Ovary (tissue), 9 donors: Measurements from ENCODE around the gene OCA2. TPM values are rescaled to one million over a fixed set of nuclear protein-coding genes. Genes with fewer than 3 reads are reported as not detected.

Experiments
- DNase-seq, 5 donors: peaks; one replicate each; pipeline ENCODE4 v3.0.0-alpha.2; 2019 to 2020
- H3K27ac ChIP-seq, 2 donors: fragments of 200-600 bp; one replicate each; pipeline versions ENCODE4 v1.5.1 to v1.8.0; 2019 to 2022
- H3K27me3 ChIP-seq: fragments of 200-600 bp; one replicate; pipeline ENCODE4 v1.8.0; 2022
- H3K36me3 ChIP-seq: fragments of 200-600 bp; sonication (generic); one replicate; pipeline ENCODE4 v1.5.1; 2019
- H3K4me1 ChIP-seq: one replicate; pipeline ENCODE4 v1.8.1; 2013; ENCODE audit warnings: mild to moderate bottlenecking, moderate library complexity; ENCODE audit not compliant: insufficient read depth
- H3K4me3 ChIP-seq: fragments of 200-600 bp; sonication (generic); one replicate; pipeline ENCODE4 v1.5.1; 2017
- H3K9me3 ChIP-seq, 2 donors: fragments of 200-600 bp in 1 of 2; sonication (generic) in 1 of 2; one replicate each; pipeline versions ENCODE4 v1.5.1 to v1.8.1; 2013 to 2019; ENCODE audit warnings: mild to moderate bottlenecking in 1 of 2, moderate library complexity in 1 of 2
- EP300 ChIP-seq: sonication (generic); formaldehyde crosslinking; IDR thresholded peaks from one replicate; pipeline ENCODE4 v1.6.1; 2017; ENCODE audit warnings: antibody characterized with exemption
- POLR2A ChIP-seq: fragments of 450-650 bp; IDR thresholded peaks from one replicate; pipeline ENCODE4 v1.6.1; 2017; ENCODE audit warnings: antibody characterized with exemption, mild to moderate bottlenecking, moderate library complexity
- WGBS, 3 donors: extraction: QIAGEN DNeasy Blood & Tissue Kit in 1 of 3; methylation state at CpG; one replicate each; pipeline versions ENCODE4 v1.1.5 to v1.1.7; 2013 to 2017; 5-methylcytosine and 5-hydroxymethylcytosine counted together
- intact Hi-C, 4 donors: fragments of 100-400 bp; cut with DNase I; formaldehyde crosslinking; loops; one replicate each; pipeline versions ENCODE4 v1.11.0 to v1.15.1; 2022 to 2023
- polyA plus RNA-seq, 2 donors: library from polyadenylated mRNA; stranded (reverse); fragments of 200-250 nt in 1 of 2; fragments of 350-450 nt in 1 of 2; fragmentation: Illumina TruSeq in 1 of 2; extraction: RNeasy Lipid Tissue Mini Kit (QIAGEN cat#74804) in 1 of 2; gene quantifications; one replicate each; pipeline ENCODE4 v1.2.3, GENCODE V29; 2013 to 2014
- total RNA-seq, 7 donors: library from RNA; depleted of rRNA in 2 of 7; stranded (reverse); fragments of >200 nt in 2 of 7; fragmentation: NEBNext Ultra II Directional in 3 of 7; extraction: Animal tissue kit (Norgen Biotek cat#: 25700) in 3 of 7; gene quantifications; one replicate each; pipeline versions ENCODE4 v1.1.0 to v1.2.4, GENCODE V29; 2016 to 2023
- TF ChIP-seq, protein P1 (sequence below), 3 donors: fragments of 450-650 bp in 2 of 3; fragments of 200-600 bp in 1 of 3; IDR thresholded peaks; one replicate each; pipeline versions ENCODE4 v1.5.1 to v1.8.0; 2016 to 2022; ENCODE audit warnings: antibody characterized with exemption in 3 of 3, mild to moderate bottlenecking in 1 of 3
- donor health status: DM: no; HTN: no; CAD: no; lungs with moderate emphysema.
- donor health status: DM: no; HTN: no; CAD: no.
- donor health status: Bipolar disorder and iron deficiency.
- donor health status: DM: yes; HTN: yes; CAD: no.
- donor health status: DM: no; HTN: no; CAD: no.
- donor health status: DM: yes; HTN: yes; CAD: no.

Gene OCA2
- total and polyA plus RNA-seq, 9 donors, result 0.31 to 3.5 (median 0.68) TPM; not detected in 1

DNA sequence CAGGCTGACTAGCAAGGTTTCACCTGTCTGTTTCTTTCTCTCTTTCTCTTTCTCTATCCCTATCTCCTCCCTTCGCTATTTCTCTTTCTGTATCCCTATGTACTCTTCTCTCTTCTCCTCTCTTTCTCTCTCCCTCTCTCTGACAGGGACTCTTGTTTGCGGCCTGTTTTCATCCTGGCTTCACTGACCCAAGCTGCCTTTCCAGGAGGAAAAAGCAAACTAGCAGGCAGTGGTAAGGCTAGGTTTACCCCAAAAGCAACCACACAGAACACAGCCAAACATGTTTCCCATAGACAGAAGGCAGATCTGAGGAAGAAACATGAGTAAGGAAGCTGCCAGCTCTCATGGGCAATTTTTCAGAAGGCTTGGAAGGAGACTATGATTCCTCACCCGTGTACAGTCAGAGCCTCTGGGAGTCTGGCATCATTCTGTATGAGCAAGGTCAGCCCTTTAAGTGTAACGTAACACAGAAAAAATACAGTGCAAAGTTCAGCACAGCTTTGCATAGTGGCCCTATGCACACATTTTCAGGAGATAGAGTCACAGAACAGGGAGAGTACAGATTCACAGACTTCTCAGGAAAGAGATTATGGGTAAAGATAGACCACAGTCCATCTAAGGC lies 61.0 kb downstream of the OCA2 start:
- 59 to 71% (median 64%) methylated on average over 4 of the region's 4 CpGs for WGBS, 3 donors
- no peaks in the 10 kb centered on the region for H3K27me3 ChIP-seq
- H3K4me1 ChIP-seq, result no peaks in the 10 kb centered on the region
- H3K4me3 ChIP-seq, result no peak overlapping the region
- H3K27ac ChIP-seq, result no peak overlapping the region
- no peak for DNase-seq
- no peaks in the 10 kb centered on the region for H3K9me3 ChIP-seq
- no peak for TF ChIP-seq EP300
- TF ChIP-seq, protein P1, sequence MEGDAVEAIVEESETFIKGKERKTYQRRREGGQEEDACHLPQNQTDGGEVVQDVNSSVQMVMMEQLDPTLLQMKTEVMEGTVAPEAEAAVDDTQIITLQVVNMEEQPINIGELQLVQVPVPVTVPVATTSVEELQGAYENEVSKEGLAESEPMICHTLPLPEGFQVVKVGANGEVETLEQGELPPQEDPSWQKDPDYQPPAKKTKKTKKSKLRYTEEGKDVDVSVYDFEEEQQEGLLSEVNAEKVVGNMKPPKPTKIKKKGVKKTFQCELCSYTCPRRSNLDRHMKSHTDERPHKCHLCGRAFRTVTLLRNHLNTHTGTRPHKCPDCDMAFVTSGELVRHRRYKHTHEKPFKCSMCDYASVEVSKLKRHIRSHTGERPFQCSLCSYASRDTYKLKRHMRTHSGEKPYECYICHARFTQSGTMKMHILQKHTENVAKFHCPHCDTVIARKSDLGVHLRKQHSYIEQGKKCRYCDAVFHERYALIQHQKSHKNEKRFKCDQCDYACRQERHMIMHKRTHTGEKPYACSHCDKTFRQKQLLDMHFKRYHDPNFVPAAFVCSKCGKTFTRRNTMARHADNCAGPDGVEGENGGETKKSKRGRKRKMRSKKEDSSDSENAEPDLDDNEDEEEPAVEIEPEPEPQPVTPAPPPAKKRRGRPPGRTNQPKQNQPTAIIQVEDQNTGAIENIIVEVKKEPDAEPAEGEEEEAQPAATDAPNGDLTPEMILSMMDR (IDR thresholded peaks at IDR 0.05), result no peak
- no peak for TF ChIP-seq POLR2A
- H3K36me3 ChIP-seq, result no peaks in the 10 kb centered on the region
- intact Hi-C loops, result no loop called here

- no peaks in the 10 kb centered on the region for H3K36me3 ChIP-seq
- intact Hi-C loops, result no loop called here
- no peaks in the 10 kb centered on the region for H3K27me3 ChIP-seq
- H3K9me3 ChIP-seq, result no peaks in the 10 kb centered on the region
- TF ChIP-seq, protein P1 (IDR thresholded peaks at IDR 0.05), result no peak
- TF ChIP-seq POLR2A (no peak), EP300 (no peak)
- H3K27ac ChIP-seq, result no peak overlapping the region
- H3K4me1 ChIP-seq, result no peaks in the 10 kb centered on the region
- H3K4me3 ChIP-seq, result no peak overlapping the region
- DNase-seq, result no peak
- 56 to 75% (median 68%) methylated on average over 3 of the region's 3 CpGs for WGBS, 3 donors
Observed at GRCh38 chr15:28033443-28033842, 65.7 kb downstream of the OCA2 start.

- TF ChIP-seq, protein P1 (IDR thresholded peaks at IDR 0.05), result no peak
- TF ChIP-seq EP300, result no peak
- WGBS, 3 donors, result 90 to 96% (median 91%) methylated on average over 2 of the region's 2 CpGs
- intact Hi-C loops, result no loop called here
- no peak for DNase-seq
- H3K4me3 ChIP-seq, result no peak overlapping the region
- H3K9me3 ChIP-seq, result no peaks in the 10 kb centered on the region
- no peaks in the 10 kb centered on the region for H3K36me3 ChIP-seq
- H3K27me3 ChIP-seq, result no peaks in the 10 kb centered on the region
- no peak overlapping the region for H3K27ac ChIP-seq
- no peaks in the 10 kb centered on the region for H3K4me1 ChIP-seq
Observed at GRCh38 chr15:28030801-28031200, 68.3 kb downstream of the OCA2 start.

DNA sequence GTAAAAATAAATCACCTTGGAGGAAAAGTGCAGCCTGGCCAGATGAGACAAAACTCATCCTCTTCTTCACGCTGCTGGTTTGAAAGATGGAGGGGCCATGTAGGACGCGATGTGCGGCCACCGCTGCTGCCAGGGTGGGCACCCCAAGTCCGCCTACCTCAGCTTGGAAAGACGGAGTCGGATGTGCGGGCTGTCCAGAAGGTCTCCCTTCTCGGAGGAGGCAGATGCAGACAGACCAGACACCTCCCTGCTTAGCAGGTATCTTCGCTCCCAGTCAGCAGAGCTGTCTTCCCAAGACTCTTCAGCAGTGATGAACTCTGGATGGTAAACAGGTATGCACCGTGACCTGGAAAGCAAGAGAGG lies 71.4 kb downstream of the OCA2 start:
- no peak for DNase-seq
- H3K4me3 ChIP-seq, result no peak overlapping the region
- no peaks in the 10 kb centered on the region for H3K27me3 ChIP-seq
- no peak for TF ChIP-seq EP300
- TF ChIP-seq, protein P1 (IDR thresholded peaks at IDR 0.05), result no peak
- TF ChIP-seq POLR2A, result no peak
- no peaks in the 10 kb centered on the region for H3K9me3 ChIP-seq
- intact Hi-C loops, result no loop called here
- no peak overlapping the region for H3K27ac ChIP-seq
- WGBS, 3 donors, result 96 to 97% (median 96%) methylated on average over 12 of the region's 12 CpGs
- no peaks in the 10 kb centered on the region for H3K4me1 ChIP-seq
- no peaks in the 10 kb centered on the region for H3K36me3 ChIP-seq
